Body of pancreas (tissue), 4 donors: ENCODE measurements around the gene TBC1D8B. TPM values are rescaled to one million over a fixed set of nuclear protein-coding genes. Genes with fewer than 3 reads are reported as not detected.
A peak's percentile ranks its signal among the peaks of the same experiment; 100 is the strongest.

Experiments used
- ATAC-seq: fragments of 150-250 bp; one replicate; pipeline ENCODE4 v1.9.1; 2016
- DNase-seq, 4 donors: peaks; one replicate each; pipeline ENCODE4 v3.0.0-alpha.2; 2019
- H3K27ac ChIP-seq, 4 donors: fragments of 200-600 bp; sonication (generic); 1 replicate in 3 of 4; 2 replicates in 1 of 4; pipeline versions ENCODE4 v1.5.1 to v1.6.1; 2016 to 2019; ENCODE audit warnings: mild to moderate bottlenecking in 1 of 4, mixed read lengths in 1 of 4, moderate library complexity in 1 of 4
- H3K27me3 ChIP-seq, 2 donors: fragments of 200-600 bp; sonication (generic); one replicate each; pipeline ENCODE4 v1.6.0; 2016; ENCODE audit warnings: mild to moderate bottlenecking in 1 of 2
- H3K36me3 ChIP-seq, 2 donors: fragments of 200-600 bp; sonication (generic); replicated peaks in 1 of 2; 2 replicates each; pipeline ENCODE4 v1.5.1; 2016; ENCODE audit warnings: low read depth in 2 of 2; ENCODE audit not compliant: insufficient read depth in 1 of 2
- H3K4me1 ChIP-seq: fragments of 200-600 bp; sonication (generic); one replicate; pipeline ENCODE4 v1.6.0; 2016
- H3K4me3 ChIP-seq, 2 donors: fragments of 200-600 bp; sonication (generic); 1 replicate in 1 of 2; 2 replicates in 1 of 2; pipeline ENCODE4 v1.5.1; 2016 to 2019
- H3K9me3 ChIP-seq, 3 donors: fragments of 200-600 bp; sonication (generic); 1 replicate in 2 of 3; 2 replicates in 1 of 3; pipeline ENCODE4 v1.5.1; 2016
- POLR2A ChIP-seq, 3 donors: fragments of 450-650 bp; IDR thresholded peaks; one replicate each; pipeline ENCODE4 v1.6.1; 2016; ENCODE audit warnings: antibody characterized with exemption in 3 of 3, mild to moderate bottlenecking in 2 of 3
- WGBS, 2 donors: methylation state at CpG; one replicate each; pipeline ENCODE4 v1.1.5; 2017; 5-methylcytosine and 5-hydroxymethylcytosine counted together
- intact Hi-C: fragments of 100-400 bp; cut with DNase I; formaldehyde crosslinking; loops from one replicate; pipeline ENCODE4 v1.15.1; 2023
- total RNA-seq, 2 donors: library from RNA; depleted of rRNA; stranded (reverse); fragments of >200 nt; gene quantifications; one replicate each; pipeline ENCODE4 v1.1.0, GENCODE V29; 2016
- TF ChIP-seq, protein P1 (sequence below), 7 experiments: fragments of 450-650 bp in 4 of 7; fragments of 200-600 bp in 3 of 7; sonication (generic) in 3 of 7; IDR thresholded peaks; one replicate each; pipeline ENCODE4 v1.5.1; 2016 to 2019; ENCODE audit warnings: antibody characterized with exemption in 7 of 7

The TBC1D8B gene
- total RNA-seq, 2 donors from 2014 or later = 10.6 to 14.5 TPM

DNA sequence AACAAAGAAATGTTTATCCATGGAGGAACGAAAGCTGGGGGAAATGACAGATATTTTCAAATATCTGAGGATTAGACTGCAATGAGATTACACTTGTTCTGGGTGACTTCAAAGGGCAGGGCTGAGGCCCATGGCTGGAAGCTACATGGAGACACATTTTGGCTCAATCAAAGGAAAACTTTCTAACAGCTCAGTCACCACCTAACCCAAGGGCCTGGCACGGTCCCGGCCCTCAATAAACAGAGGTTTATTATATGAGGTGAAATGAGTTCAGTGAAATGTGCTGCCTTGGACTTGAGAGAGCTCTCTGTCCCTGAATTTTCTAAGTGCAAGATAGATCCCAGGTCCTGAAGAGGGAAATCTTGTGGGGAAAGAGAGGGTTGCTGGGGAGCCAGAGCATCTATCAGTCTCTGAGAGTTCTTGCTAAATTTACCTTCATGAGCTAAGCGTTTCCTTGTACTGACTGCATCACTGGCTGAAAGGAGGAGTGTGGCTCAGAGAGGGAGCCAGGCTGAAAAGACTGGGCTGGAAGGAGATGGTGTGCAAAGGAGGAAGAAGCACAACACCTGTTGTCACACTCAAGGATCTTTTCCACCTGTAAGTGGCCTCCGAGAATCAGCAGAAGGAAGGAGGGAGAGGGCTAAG, 102.7 kb downstream of the TBC1D8B start:
- no peaks in the 10 kb centered on the region for H3K27me3 ChIP-seq
- TF ChIP-seq, protein P1, sequence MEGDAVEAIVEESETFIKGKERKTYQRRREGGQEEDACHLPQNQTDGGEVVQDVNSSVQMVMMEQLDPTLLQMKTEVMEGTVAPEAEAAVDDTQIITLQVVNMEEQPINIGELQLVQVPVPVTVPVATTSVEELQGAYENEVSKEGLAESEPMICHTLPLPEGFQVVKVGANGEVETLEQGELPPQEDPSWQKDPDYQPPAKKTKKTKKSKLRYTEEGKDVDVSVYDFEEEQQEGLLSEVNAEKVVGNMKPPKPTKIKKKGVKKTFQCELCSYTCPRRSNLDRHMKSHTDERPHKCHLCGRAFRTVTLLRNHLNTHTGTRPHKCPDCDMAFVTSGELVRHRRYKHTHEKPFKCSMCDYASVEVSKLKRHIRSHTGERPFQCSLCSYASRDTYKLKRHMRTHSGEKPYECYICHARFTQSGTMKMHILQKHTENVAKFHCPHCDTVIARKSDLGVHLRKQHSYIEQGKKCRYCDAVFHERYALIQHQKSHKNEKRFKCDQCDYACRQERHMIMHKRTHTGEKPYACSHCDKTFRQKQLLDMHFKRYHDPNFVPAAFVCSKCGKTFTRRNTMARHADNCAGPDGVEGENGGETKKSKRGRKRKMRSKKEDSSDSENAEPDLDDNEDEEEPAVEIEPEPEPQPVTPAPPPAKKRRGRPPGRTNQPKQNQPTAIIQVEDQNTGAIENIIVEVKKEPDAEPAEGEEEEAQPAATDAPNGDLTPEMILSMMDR (IDR thresholded peaks at IDR 0.05) = no peak
- TF ChIP-seq POLR2A (IDR thresholded peaks at IDR 0.05) = no peak
- 78 to 84% methylated on average over 5 of the region's 5 CpGs for WGBS, 2 donors
- intact Hi-C loops = no loop called here
- no peak for DNase-seq
- H3K27ac ChIP-seq = no peak overlapping the region
- no peaks in the 10 kb centered on the region for H3K9me3 ChIP-seq
- H3K4me3 ChIP-seq = no peak overlapping the region
- H3K4me1 ChIP-seq = peaks cover 17% of the 10 kb centered on the region
- H3K36me3 ChIP-seq = no peaks in the 10 kb centered on the region
- no peak for ATAC-seq

DNA sequence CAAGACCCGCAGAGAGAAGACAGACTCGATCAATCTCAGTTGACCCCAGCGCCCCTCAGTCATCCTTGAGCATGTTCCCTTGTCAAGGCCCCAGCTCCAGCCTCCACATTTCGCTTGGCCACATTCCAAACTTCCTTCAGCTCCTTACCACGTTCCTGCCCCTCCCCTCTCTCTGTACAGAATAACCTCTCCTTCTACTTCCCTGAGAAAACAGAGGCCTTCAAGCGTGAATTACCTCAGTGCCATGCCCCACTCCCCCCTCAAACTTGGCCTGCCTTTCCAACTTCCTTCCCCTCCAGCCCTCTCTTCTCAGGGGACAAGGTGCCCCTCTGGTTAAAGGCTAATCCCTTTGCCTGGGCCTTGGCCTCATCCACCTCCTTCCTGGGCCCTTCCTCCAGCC, 103.9 kb downstream of the TBC1D8B start:
- Histone ChIP-seq H3K4me3 (no peak overlapping the region), H3K36me3 (no peaks in the 10 kb centered on the region), H3K27me3 (no peaks in the 10 kb centered on the region), H3K4me1 (peaks cover 6% of the 10 kb centered on the region), H3K9me3 (no peaks in the 10 kb centered on the region), H3K27ac (no peak overlapping the region)
- DNase-seq (no peak), ATAC-seq (no peak)
- intact Hi-C loops = no loop called here
- WGBS, 2 donors = 55 to 59% methylated on average over 6 of the region's 6 CpGs
- TF ChIP-seq, protein P1 (IDR thresholded peaks at IDR 0.05) = no peak
- no peak for TF ChIP-seq POLR2A (IDR thresholded peaks at IDR 0.05)

GRCh38 chrX:106912864-106913263, 110.4 kb downstream of the TBC1D8B start:
- H3K4me1 ChIP-seq = peaks cover 6% of the 10 kb centered on the region
- WGBS, 2 donors = 46 to 61% methylated on average over 2 of the region's 2 CpGs

GRCh38 chrX:106917830-106918500, 115.5 kb downstream of the TBC1D8B start:
- H3K27ac ChIP-seq = no peak overlapping the region
- no peaks in the 10 kb centered on the region for H3K9me3 ChIP-seq
- TF ChIP-seq POLR2A (IDR thresholded peaks at IDR 0.05) = no peak
- TF ChIP-seq, protein P1 (IDR thresholded peaks at IDR 0.05) = no peak
- H3K36me3 ChIP-seq = no peaks in the 10 kb centered on the region
- 14 to 32% methylated on average over 4 of the region's 6 CpGs for WGBS, 2 donors
- H3K27me3 ChIP-seq = no peaks in the 10 kb centered on the region
- DNase-seq (peak; percentile 26 to 65 (median 56)), ATAC-seq (peak; percentile 83)
- intact Hi-C loops = no loop called here
- H3K4me1 ChIP-seq = peaks cover 24% of the 10 kb centered on the region
- no peak overlapping the region for H3K4me3 ChIP-seq

More at GRCh38 chrX:106912864-106913263, 110.4 kb downstream of the TBC1D8B start:
- no peak for TF ChIP-seq POLR2A (IDR thresholded peaks at IDR 0.05)
- TF ChIP-seq, protein P1 (IDR thresholded peaks at IDR 0.05) = no peak
- intact Hi-C loops = no loop called here
- Histone ChIP-seq H3K9me3 (no peaks in the 10 kb centered on the region), H3K27ac (no peak overlapping the region), H3K4me3 (no peak overlapping the region), H3K27me3 (no peaks in the 10 kb centered on the region), H3K36me3 (no peaks in the 10 kb centered on the region)
- ATAC-seq (no peak), DNase-seq (no peak)
